ENCODE results near the gene SUSD5. TPM values are rescaled to one million over a fixed set of nuclear protein-coding genes. Genes with fewer than 3 reads are reported as not detected.
A peak's percentile ranks its signal among the peaks of the same experiment; 100 is the strongest.

Gene SUSD5
- total and polyA plus RNA-seq, 2 of the 4 experiments (the other 2 are of a cell fraction): 1.4 to 2.9 TPM

DNA sequence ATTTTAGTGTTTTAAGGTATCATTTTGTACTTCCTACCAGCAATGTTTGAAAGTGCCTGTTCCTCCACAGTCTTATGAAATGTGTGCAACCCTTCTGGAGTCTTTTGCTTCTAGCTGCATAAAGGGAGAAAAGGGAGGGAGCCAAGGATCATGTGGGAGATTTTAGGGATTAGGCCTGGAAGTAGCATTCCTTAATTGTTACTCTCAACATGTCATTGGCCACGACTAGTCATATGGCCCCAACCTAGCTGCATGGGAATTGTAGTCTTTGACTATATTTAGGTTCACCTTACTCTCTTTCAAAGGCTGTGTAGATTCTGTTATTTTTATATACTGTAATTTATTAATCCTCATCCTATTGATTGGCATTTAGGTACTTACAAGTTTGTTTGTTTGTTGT, 89.9 kb downstream of the SUSD5 start:
- Histone ChIP-seq H2BK120ac (ENCODE audit: low read depth, low read length) (no peak overlapping the region), H2BK15ac (ENCODE audit: low read depth, low read length) (no peak overlapping the region), H2AK9ac (replicated peaks; ENCODE audit: low read depth, low read length, poor library complexity) (no peak overlapping the region), H3K18ac (ENCODE audit: low read depth, low read length) (no peak overlapping the region), H3K4me3 (ENCODE audit: insufficient read depth, low read depth, low read length) (no peak overlapping the region), H3K36me3 (ENCODE audit: control insufficient read depth, insufficient read depth, low read length) (peaks cover 29% of the 10 kb centered on the region), H3K9ac (ENCODE audit: low read depth, low read length) (no peak overlapping the region), H3K23ac (ENCODE audit: low read depth, low read length) (no peak overlapping the region), H4K8ac (ENCODE audit: low read depth in 2 of 2, low read length in 2 of 2) (peak overlapping the region in 1 of 2 experiments; percentile 32; a peak in 2 of 4 replicates), H2AK5ac (ENCODE audit: low read depth, low read length) (no peak overlapping the region), H3K14ac (replicated peaks; ENCODE audit: low read depth, low read length) (no peak overlapping the region), H3K56ac (ENCODE audit: extremely low read depth, insufficient read depth, low read length) (no peak overlapping the region), H4K5ac (ENCODE audit: low read depth, low read length) (no peak overlapping the region), H2BK5ac (ENCODE audit: low read depth, low read length, poor library complexity, severe bottlenecking) (no peak overlapping the region), H3K27ac (ENCODE audit: insufficient read depth, low read length) (no peak overlapping the region), H2BK20ac (ENCODE audit: low read depth, low read length) (no peak overlapping the region), H3K9me1 (ENCODE audit: insufficient read depth, low read length) (no peaks in the 10 kb centered on the region; the same call in 1 of the 2 replicates), H3K4me2 (ENCODE audit: low read depth, low read length) (no peak overlapping the region), H3K27me3 (ENCODE audit: control insufficient read depth, insufficient read depth, low read length) (no peaks in the 10 kb centered on the region), H4K91ac (ENCODE audit: insufficient read depth, low read depth, low read length) (no peak overlapping the region), H3K4me1 (ENCODE audit: control insufficient read depth, insufficient read depth, low read length) (peaks cover 4% of the 10 kb centered on the region), H3K4ac (ENCODE audit: low read depth, low read length) (no peak overlapping the region), H3K9me3 (ENCODE audit: control insufficient read depth, insufficient read depth, low read length) (no peaks in the 10 kb centered on the region), H4K20me1 (ENCODE audit: insufficient read depth, low read length) (peaks cover 13% of the 10 kb centered on the region; the same call in 1 of the 2 replicates), H2AFZ (replicated peaks; ENCODE audit: low read length, poor library complexity) (no peak overlapping the region), H3K79me1 (ENCODE audit: low read depth in 1 of 2, low read length in 2 of 2) (peaks cover 3 to 26% of the 10 kb centered on the region in 2 experiments; a peak in 3 of 4 replicates)
- ATAC-seq (ENCODE audit: low read depth) (peak; percentile 33; the same call in 1 of the 2 replicates), DNase-seq (peak; percentile 21)
- POLR2A ChIA-PET (ENCODE audit: unreplicated experiment): interaction anchor here (0.6 kb wide), 1 partner anchor 59 kb away, joined by 3 read pairs; no protein-coding TSS in a partner anchor
- dilution Hi-C loops (cut with HindIII; ENCODE audit: low sequenced_read_pairs, unreplicated experiment): loop anchor here (25.0 kb wide), 1 partner anchor 259 kb away; no protein-coding TSS in a partner anchor
- intact Hi-C loops (cut with micrococcal nuclease): no loop called here
- in situ Hi-C loops (cut with MboI; ENCODE audit: low sequenced_read_pairs): no loop called here
- BruUV-seq (replicated peaks): no TSS peak
- CTCF ChIA-PET: interaction anchor here (0.7 to 4.0 kb wide), 2 partner anchors 127 to 244 kb away, joined by 4 to 66 read pairs; no protein-coding TSS in a partner anchor
- no CpG with 5 or more reads among the region's 1 CpG for WGBS, 2 experiments (ENCODE audit: extremely low coverage in 2 of 2, insufficient read length in 1 of 2)
- no peak for TF ChIP-seq RFX5 (IDR thresholded peaks at IDR 0.05; ENCODE audit: low read depth, low read length)
- TF ChIP-seq, protein P1, sequence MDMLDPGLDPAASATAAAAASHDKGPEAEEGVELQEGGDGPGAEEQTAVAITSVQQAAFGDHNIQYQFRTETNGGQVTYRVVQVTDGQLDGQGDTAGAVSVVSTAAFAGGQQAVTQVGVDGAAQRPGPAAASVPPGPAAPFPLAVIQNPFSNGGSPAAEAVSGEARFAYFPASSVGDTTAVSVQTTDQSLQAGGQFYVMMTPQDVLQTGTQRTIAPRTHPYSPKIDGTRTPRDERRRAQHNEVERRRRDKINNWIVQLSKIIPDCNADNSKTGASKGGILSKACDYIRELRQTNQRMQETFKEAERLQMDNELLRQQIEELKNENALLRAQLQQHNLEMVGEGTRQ (IDR thresholded peaks at IDR 0.05; ENCODE audit: low read depth, low read length): peak; percentile 87

All from IMR-90 (cell line).